ENCODE results near the gene CASP4.
"Not testable (repeated sequence)": the region's sequence is repeated elsewhere in the genome, so short reads cannot be mapped to it uniquely, and the experiment has no call there.

CASP4 gene

GRCh38 chr11:104946907-104947306, 21.5 kb downstream of the CASP4 start:
- no peak for DNase-seq

GRCh38 chr11:104944076-104944475, 24.3 kb downstream of the CASP4 start:
- no peak for DNase-seq

- no peak for DNase-seq
Observed at GRCh38 chr11:104943561-104943960, 24.8 kb downstream of the CASP4 start.

GRCh38 chr11:104934594-104934993, 33.8 kb downstream of the CASP4 start:
- no peak for DNase-seq

- not testable (repeated sequence) for DNase-seq
Observed at GRCh38 chr11:104934073-104934472, 34.3 kb downstream of the CASP4 start.

- DNase-seq = no peak
Observed at GRCh38 chr11:104928811-104929210, 39.6 kb downstream of the CASP4 start.

- DNase-seq = no peak
Observed at GRCh38 chr11:104926771-104927611, 41.4 kb downstream of the CASP4 start.

GRCh38 chr11:104925850-104926249, 42.5 kb downstream of the CASP4 start:
- DNase-seq = no peak

- DNase-seq = no peak
Observed at GRCh38 chr11:104918113-104918824, 50.1 kb downstream of the CASP4 start.

- DNase-seq = no peak
Observed at GRCh38 chr11:104917271-104918112, 50.9 kb downstream of the CASP4 start.

GRCh38 chr11:104916442-104916841, 51.9 kb downstream of the CASP4 start:
- DNase-seq = no peak

GRCh38 chr11:104912102-104912501, 56.3 kb downstream of the CASP4 start:
- DNase-seq = no peak

- DNase-seq = no peak
Observed at GRCh38 chr11:104908186-104908531, 60.2 kb downstream of the CASP4 start.

GRCh38 chr11:104907521-104908185, 60.7 kb downstream of the CASP4 start:
- DNase-seq = no peak

GRCh38 chr11:104905271-104905670, 63.1 kb downstream of the CASP4 start:
- DNase-seq = no peak

GRCh38 chr11:104899226-104899625, 69.1 kb downstream of the CASP4 start:
- DNase-seq = no peak

- DNase-seq = no peak
Observed at GRCh38 chr11:104898685-104899013, 69.7 kb downstream of the CASP4 start.

- DNase-seq = no peak
Observed at GRCh38 chr11:104897891-104898684, 70.3 kb downstream of the CASP4 start, which contains the start of gene CASP12. Gene CASP12, minus strand, starts transcription at chr11:104898460.

GRCh38 chr11:104895634-104896033, 72.7 kb downstream of the CASP4 start:
- DNase-seq = no peak

GRCh38 chr11:104893876-104894275, 74.5 kb downstream of the CASP4 start:
- no peak for DNase-seq

Measured in stimulated activated CD4-positive, alpha-beta T cell treated with anti-CD3 and anti-CD28 coated beads, Interleukin-4, amount 100 ng/mL, for 1 hour (primary cell).